HUES48 (cell line): Measurements from ENCODE around the gene NFIB.

Experiments
- H3K27ac ChIP-seq: one replicate; pipeline ENCODE4 v1.7.0; 2013; ENCODE audit warnings: low read depth, low read length, inconsistent platforms
- H3K27me3 ChIP-seq: 2 replicates; pipeline ENCODE4 v1.6.1; 2013; ENCODE audit warnings: mild to moderate bottlenecking, low read length; ENCODE audit not compliant: control insufficient read depth, insufficient read depth
- H3K36me3 ChIP-seq: 2 replicates; pipeline ENCODE4 v1.6.1; 2013; ENCODE audit warnings: low read length; ENCODE audit not compliant: control insufficient read depth, insufficient read depth
- H3K4me1 ChIP-seq: 2 replicates; pipeline ENCODE4 v1.6.1; 2013; ENCODE audit warnings: mild to moderate bottlenecking, low read length; ENCODE audit not compliant: control insufficient read depth, insufficient read depth
- H3K4me3 ChIP-seq: 2 replicates; pipeline ENCODE4 v1.5.1; 2013; ENCODE audit warnings: mild to moderate bottlenecking, low read depth, low read length
- H3K9ac ChIP-seq: 2 replicates; pipeline ENCODE4 v1.6.1; 2013; ENCODE audit warnings: mild to moderate bottlenecking, low read depth, low read length, moderate library complexity
- H3K9me3 ChIP-seq: 2 replicates; pipeline ENCODE4 v1.6.1; 2013; ENCODE audit warnings: low read length; ENCODE audit not compliant: control insufficient read depth, insufficient read depth

The NFIB gene

GRCh38 chr9:14209399-14210345 is 104.3 kb downstream of the NFIB start:
- Histone ChIP-seq H3K27me3 (no peaks in the 10 kb centered on the region), H3K4me1 (no peaks in the 10 kb centered on the region; the same call in 1 of the 2 replicates), H3K9ac (no peak overlapping the region), H3K4me3 (no peak overlapping the region), H3K27ac (no peak overlapping the region), H3K36me3 (no peaks in the 10 kb centered on the region), H3K9me3 (no peaks in the 10 kb centered on the region)

- no peak overlapping the region for H3K4me3 ChIP-seq
- no peaks in the 10 kb centered on the region for H3K36me3 ChIP-seq
- no peaks in the 10 kb centered on the region for H3K9me3 ChIP-seq
- H3K27ac ChIP-seq: no peak overlapping the region
- H3K4me1 ChIP-seq: no peaks in the 10 kb centered on the region; the same call in 1 of the 2 replicates
- no peak overlapping the region for H3K9ac ChIP-seq
- H3K27me3 ChIP-seq: no peaks in the 10 kb centered on the region
Observed at GRCh38 chr9:14207352-14207995, 106.5 kb downstream of the NFIB start.

GRCh38 chr9:14205463-14205862 is 108.5 kb downstream of the NFIB start:
- Histone ChIP-seq H3K9ac (no peak overlapping the region), H3K27ac (no peak overlapping the region), H3K4me1 (no peaks in the 10 kb centered on the region; the same call in 1 of the 2 replicates), H3K27me3 (no peaks in the 10 kb centered on the region), H3K36me3 (no peaks in the 10 kb centered on the region), H3K4me3 (no peak overlapping the region), H3K9me3 (no peaks in the 10 kb centered on the region)

- Histone ChIP-seq H3K4me3 (no peak overlapping the region), H3K9ac (no peak overlapping the region), H3K9me3 (no peaks in the 10 kb centered on the region), H3K27ac (no peak overlapping the region), H3K36me3 (no peaks in the 10 kb centered on the region), H3K4me1 (no peaks in the 10 kb centered on the region), H3K27me3 (no peaks in the 10 kb centered on the region)
Observed at GRCh38 chr9:14203356-14204056, 110.4 kb downstream of the NFIB start.

GRCh38 chr9:14198841-14199455 is 115.0 kb downstream of the NFIB start:
- Histone ChIP-seq H3K4me1 (no peaks in the 10 kb centered on the region), H3K9ac (no peak overlapping the region), H3K4me3 (no peak overlapping the region), H3K36me3 (no peaks in the 10 kb centered on the region), H3K9me3 (no peaks in the 10 kb centered on the region), H3K27me3 (no peaks in the 10 kb centered on the region), H3K27ac (no peak overlapping the region)

GRCh38 chr9:14198047-14198840 is 115.7 kb downstream of the NFIB start:
- no peaks in the 10 kb centered on the region for H3K36me3 ChIP-seq
- H3K4me3 ChIP-seq: no peak overlapping the region
- H3K9ac ChIP-seq: no peak overlapping the region
- no peaks in the 10 kb centered on the region for H3K27me3 ChIP-seq
- H3K27ac ChIP-seq: no peak overlapping the region
- H3K4me1 ChIP-seq: no peaks in the 10 kb centered on the region
- H3K9me3 ChIP-seq: no peaks in the 10 kb centered on the region

- no peak overlapping the region for H3K9ac ChIP-seq
- no peaks in the 10 kb centered on the region for H3K9me3 ChIP-seq
- H3K36me3 ChIP-seq: no peaks in the 10 kb centered on the region
- H3K4me1 ChIP-seq: peaks cover 3% of the 10 kb centered on the region; the same call in 1 of the 2 replicates
- no peak overlapping the region for H3K4me3 ChIP-seq
- H3K27ac ChIP-seq: no peak overlapping the region
- no peaks in the 10 kb centered on the region for H3K27me3 ChIP-seq
Observed at GRCh38 chr9:14197325-14197858, 116.5 kb downstream of the NFIB start.

GRCh38 chr9:14193328-14193990 is 120.5 kb downstream of the NFIB start:
- H3K36me3 ChIP-seq: no peaks in the 10 kb centered on the region
- no peaks in the 10 kb centered on the region for H3K9me3 ChIP-seq
- no peak overlapping the region for H3K4me3 ChIP-seq
- no peak overlapping the region for H3K9ac ChIP-seq
- peaks cover 5% of the 10 kb centered on the region; the same call in 1 of the 2 replicates for H3K4me1 ChIP-seq
- no peak overlapping the region for H3K27ac ChIP-seq
- H3K27me3 ChIP-seq: no peaks in the 10 kb centered on the region

GRCh38 chr9:14192556-14192955 is 121.4 kb downstream of the NFIB start:
- H3K27me3 ChIP-seq: no peaks in the 10 kb centered on the region
- no peaks in the 10 kb centered on the region for H3K36me3 ChIP-seq
- H3K27ac ChIP-seq: no peak overlapping the region
- no peak overlapping the region for H3K4me3 ChIP-seq
- no peaks in the 10 kb centered on the region for H3K9me3 ChIP-seq
- peaks cover 9% of the 10 kb centered on the region; the same call in 1 of the 2 replicates for H3K4me1 ChIP-seq
- no peak overlapping the region for H3K9ac ChIP-seq
